ENCODE measurements around the gene DACT1.

DNA sequence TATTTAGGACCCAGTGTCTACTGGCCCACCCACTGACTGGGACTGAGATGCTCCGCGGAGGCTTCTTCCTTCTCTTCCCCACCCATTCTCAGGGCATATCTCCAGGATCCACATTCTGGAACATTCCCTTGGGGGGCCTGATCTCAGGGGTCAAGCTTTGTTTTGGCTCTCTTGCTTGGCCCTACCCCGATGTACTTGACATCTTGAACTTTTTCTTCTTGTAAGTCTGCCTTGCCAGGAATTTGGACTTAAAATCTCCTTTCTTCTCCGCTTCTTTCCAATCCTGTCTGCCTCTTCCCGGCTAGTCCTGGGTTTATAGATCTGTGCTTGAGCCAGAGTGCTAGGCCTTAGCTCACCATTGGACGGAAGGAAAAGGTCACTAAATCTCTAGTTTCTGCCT is 22.1 kb downstream of the DACT1 start:
- TF ChIP-seq, protein P1, sequence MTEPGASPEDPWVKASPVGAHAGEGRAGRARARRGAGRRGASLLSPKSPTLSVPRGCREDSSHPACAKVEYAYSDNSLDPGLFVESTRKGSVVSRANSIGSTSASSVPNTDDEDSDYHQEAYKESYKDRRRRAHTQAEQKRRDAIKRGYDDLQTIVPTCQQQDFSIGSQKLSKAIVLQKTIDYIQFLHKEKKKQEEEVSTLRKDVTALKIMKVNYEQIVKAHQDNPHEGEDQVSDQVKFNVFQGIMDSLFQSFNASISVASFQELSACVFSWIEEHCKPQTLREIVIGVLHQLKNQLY (CRISPR knock-in tag; IDR thresholded peaks at IDR 0.05), result no peak
- TF ChIP-seq EZH2 (conservative IDR thresholded peaks at IDR 0.05; ENCODE audit: low read depth, low read length), result no peak
- TF ChIP-seq GPN1 (CRISPR knock-in tag; IDR thresholded peaks at IDR 0.05; ENCODE audit: borderline replicate concordance), result no peak
- no peak for TF ChIP-seq ESRRA (CRISPR knock-in tag; IDR thresholded peaks at IDR 0.05; ENCODE audit: low read depth)
- no peak for TF ChIP-seq NR3C1 (CRISPR knock-in tag; IDR thresholded peaks at IDR 0.05)
- TF ChIP-seq, protein P2, sequence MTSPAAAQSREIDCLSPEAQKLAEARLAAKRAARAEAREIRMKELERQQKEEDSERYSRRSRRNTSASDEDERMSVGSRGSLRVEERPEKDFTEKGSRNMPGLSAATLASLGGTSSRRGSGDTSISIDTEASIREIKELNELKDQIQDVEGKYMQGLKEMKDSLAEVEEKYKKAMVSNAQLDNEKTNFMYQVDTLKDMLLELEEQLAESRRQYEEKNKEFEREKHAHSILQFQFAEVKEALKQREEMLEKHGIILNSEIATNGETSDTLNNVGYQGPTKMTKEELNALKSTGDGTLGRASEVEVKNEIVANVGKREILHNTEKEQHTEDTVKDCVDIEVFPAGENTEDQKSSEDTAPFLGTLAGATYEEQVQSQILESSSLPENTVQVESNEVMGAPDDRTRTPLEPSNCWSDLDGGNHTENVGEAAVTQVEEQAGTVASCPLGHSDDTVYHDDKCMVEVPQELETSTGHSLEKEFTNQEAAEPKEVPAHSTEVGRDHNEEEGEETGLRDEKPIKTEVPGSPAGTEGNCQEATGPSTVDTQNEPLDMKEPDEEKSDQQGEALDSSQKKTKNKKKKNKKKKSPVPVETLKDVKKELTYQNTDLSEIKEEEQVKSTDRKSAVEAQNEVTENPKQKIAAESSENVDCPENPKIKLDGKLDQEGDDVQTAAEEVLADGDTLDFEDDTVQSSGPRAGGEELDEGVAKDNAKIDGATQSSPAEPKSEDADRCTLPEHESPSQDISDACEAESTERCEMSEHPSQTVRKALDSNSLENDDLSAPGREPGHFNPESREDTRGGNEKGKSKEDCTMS (CRISPR knock-in tag; conservative IDR thresholded peaks at IDR 0.05), result no peak
- TF ChIP-seq ZBTB38 (CRISPR knock-in tag; IDR thresholded peaks at IDR 0.05), result no peak
- TF ChIP-seq ZNF274 (CRISPR knock-in tag; IDR thresholded peaks at IDR 0.05), result no peak
- no peak for TF ChIP-seq POLR2A (IDR thresholded peaks at IDR 0.05; ENCODE audit: insufficient read depth in 1 of 2, low read depth in 2 of 2, low read length in 2 of 2)
- TF ChIP-seq ZBTB20 (CRISPR knock-in tag; IDR thresholded peaks at IDR 0.05; ENCODE audit: borderline replicate concordance, low read depth), result no peak
- TF ChIP-seq TBX3 (IDR thresholded peaks at IDR 0.05; ENCODE audit: borderline replicate concordance), result no peak

All from HepG2 (cell line).